ENCODE data around the gene IL1RAPL1.

Gene IL1RAPL1

GRCh38 chrX:29617725-29618124, 1030.5 kb downstream of the IL1RAPL1 start:
- no peak for DNase-seq (ENCODE audit: low read depth)
- TF ChIP-seq POLR2A (IDR thresholded peaks at IDR 0.05; ENCODE audit: extremely low read depth, insufficient read length) (no peak), MAX (IDR thresholded peaks at IDR 0.05; ENCODE audit: low read depth, low read length) (no peak), MYC (IDR thresholded peaks at IDR 0.05; ENCODE audit: low read depth, low read length) (no peak), CTCF (IDR thresholded peaks at IDR 0.05; ENCODE audit: low read depth, low read length) (no peak)
- no peak overlapping the region for H3K4me3 ChIP-seq (ENCODE audit: low read depth, low read length)

DNA sequence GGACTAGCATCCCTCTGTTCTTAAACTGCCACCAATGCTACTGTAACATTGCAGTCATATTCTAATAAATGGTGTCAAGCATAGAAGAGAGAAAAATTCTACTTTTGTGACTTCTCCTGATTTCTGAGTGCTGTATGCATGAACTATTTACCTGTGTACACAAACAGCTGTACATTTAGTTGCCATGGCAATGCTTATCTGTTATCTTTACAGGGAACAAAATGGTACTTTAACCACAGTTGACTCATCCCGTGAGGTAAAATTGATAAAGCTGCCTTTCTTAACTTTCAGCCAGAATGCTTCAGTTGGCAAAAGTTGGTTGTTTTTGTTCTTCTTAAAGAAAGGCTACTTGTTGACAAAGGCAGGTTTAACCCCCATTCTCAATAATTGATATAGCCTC, 1040.6 kb downstream of the IL1RAPL1 start:
- TF ChIP-seq MAX (IDR thresholded peaks at IDR 0.05; ENCODE audit: low read depth, low read length) (no peak), POLR2A (IDR thresholded peaks at IDR 0.05; ENCODE audit: extremely low read depth, insufficient read length) (no peak), CTCF (IDR thresholded peaks at IDR 0.05; ENCODE audit: low read depth, low read length) (no peak), MYC (IDR thresholded peaks at IDR 0.05; ENCODE audit: low read depth, low read length) (no peak)
- no peak for DNase-seq (ENCODE audit: low read depth)
- no peak overlapping the region for H3K4me3 ChIP-seq (ENCODE audit: low read depth, low read length)

GRCh38 chrX:29634516-29634915, 1047.3 kb downstream of the IL1RAPL1 start:
- H3K4me3 ChIP-seq (ENCODE audit: low read depth, low read length), result no peak overlapping the region
- TF ChIP-seq POLR2A (IDR thresholded peaks at IDR 0.05; ENCODE audit: extremely low read depth, insufficient read length), result no peak
- no peak for TF ChIP-seq CTCF (IDR thresholded peaks at IDR 0.05; ENCODE audit: low read depth, low read length)
- TF ChIP-seq MAX (IDR thresholded peaks at IDR 0.05; ENCODE audit: low read depth, low read length), result no peak
- no peak for TF ChIP-seq MYC (IDR thresholded peaks at IDR 0.05; ENCODE audit: low read depth, low read length)
- no peak for DNase-seq (ENCODE audit: low read depth)

- H3K4me3 ChIP-seq (ENCODE audit: low read depth, low read length), result no peak overlapping the region
- no peak for DNase-seq (ENCODE audit: low read depth)
- no peak for TF ChIP-seq MYC (IDR thresholded peaks at IDR 0.05; ENCODE audit: low read depth, low read length)
- TF ChIP-seq CTCF (IDR thresholded peaks at IDR 0.05; ENCODE audit: low read depth, low read length), result no peak
- TF ChIP-seq MAX (IDR thresholded peaks at IDR 0.05; ENCODE audit: low read depth, low read length), result no peak
- no peak for TF ChIP-seq POLR2A (IDR thresholded peaks at IDR 0.05; ENCODE audit: extremely low read depth, insufficient read length)
These were observed 1049.1 kb downstream of the IL1RAPL1 start for GRCh38 chrX:29636331-29636730.

DNA sequence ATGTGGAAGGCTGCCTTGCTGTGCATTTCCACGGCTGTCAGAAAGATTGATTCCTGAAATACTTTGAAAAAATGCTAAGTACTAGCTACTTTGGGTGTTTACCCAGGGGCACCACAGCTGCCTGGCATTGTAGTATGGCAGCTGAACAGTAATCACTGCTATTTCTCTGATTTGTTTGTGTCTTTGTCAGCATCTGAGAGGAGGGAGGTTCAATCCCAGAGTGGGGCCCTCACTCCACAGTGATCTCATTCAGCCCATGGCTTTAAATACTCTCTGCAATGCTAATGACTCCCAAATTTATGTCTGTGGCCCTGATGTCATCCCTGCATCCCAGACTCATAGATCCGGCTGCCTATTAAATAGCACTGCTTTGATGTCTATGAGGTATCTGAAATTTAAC, 1052.9 kb downstream of the IL1RAPL1 start:
- DNase-seq (ENCODE audit: low read depth), result no peak
- no peak for TF ChIP-seq MYC (IDR thresholded peaks at IDR 0.05; ENCODE audit: low read depth, low read length)
- TF ChIP-seq CTCF (IDR thresholded peaks at IDR 0.05; ENCODE audit: low read depth, low read length), result no peak
- TF ChIP-seq POLR2A (IDR thresholded peaks at IDR 0.05; ENCODE audit: extremely low read depth, insufficient read length), result no peak
- no peak for TF ChIP-seq MAX (IDR thresholded peaks at IDR 0.05; ENCODE audit: low read depth, low read length)
- no peak overlapping the region for H3K4me3 ChIP-seq (ENCODE audit: low read depth, low read length)

DNA sequence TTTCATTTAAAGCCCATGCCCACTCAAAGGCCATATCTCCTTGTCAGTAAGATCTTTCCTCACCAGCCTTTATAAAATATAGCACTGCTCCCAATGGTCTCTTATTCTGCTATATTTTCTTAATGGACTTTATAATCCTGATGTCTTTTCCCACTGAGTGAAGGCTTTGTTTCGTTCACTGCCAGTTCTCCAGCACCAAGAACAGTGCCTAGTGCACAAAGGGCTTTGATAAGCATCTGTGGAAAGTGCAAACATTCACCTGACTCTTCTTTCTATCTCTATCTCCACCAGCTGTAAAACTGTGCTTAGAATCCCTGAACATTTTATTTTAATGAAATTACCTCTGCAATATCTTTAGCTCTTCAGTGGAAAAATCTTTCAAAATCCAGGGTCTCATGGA, 1054.2 kb downstream of the IL1RAPL1 start:
- no peak overlapping the region for H3K4me3 ChIP-seq (ENCODE audit: low read depth, low read length)
- TF ChIP-seq CTCF (IDR thresholded peaks at IDR 0.05; ENCODE audit: low read depth, low read length), result no peak
- no peak for TF ChIP-seq MYC (IDR thresholded peaks at IDR 0.05; ENCODE audit: low read depth, low read length)
- TF ChIP-seq POLR2A (IDR thresholded peaks at IDR 0.05; ENCODE audit: extremely low read depth, insufficient read length), result no peak
- no peak for TF ChIP-seq MAX (IDR thresholded peaks at IDR 0.05; ENCODE audit: low read depth, low read length)
- no peak for DNase-seq (ENCODE audit: low read depth)

Data from NB4 (cell line).